Stimulated activated CD8-positive, alpha-beta memory T cell treated with anti-CD3 and anti-CD28 coated beads, Interleukin-2, amount 100 ng/mL, for 1 hour (primary cell): ENCODE results near the gene MYRFL.

Experiments used
- DNase-seq, 2 donors: peaks; one replicate each; pipeline ENCODE4 v3.0.0-alpha.2; 2020; ENCODE audit warnings: low read depth in 2 of 2

The MYRFL gene

GRCh38 chr12:69932676-69933552 lies 107.9 kb downstream of the MYRFL start:
- no peak for DNase-seq

- DNase-seq: no peak
Measured at GRCh38 chr12:69934011-69934410, 109.0 kb downstream of the MYRFL start.

- DNase-seq: no peak
Measured at GRCh38 chr12:69935651-69936100, 110.6 kb downstream of the MYRFL start.

DNA sequence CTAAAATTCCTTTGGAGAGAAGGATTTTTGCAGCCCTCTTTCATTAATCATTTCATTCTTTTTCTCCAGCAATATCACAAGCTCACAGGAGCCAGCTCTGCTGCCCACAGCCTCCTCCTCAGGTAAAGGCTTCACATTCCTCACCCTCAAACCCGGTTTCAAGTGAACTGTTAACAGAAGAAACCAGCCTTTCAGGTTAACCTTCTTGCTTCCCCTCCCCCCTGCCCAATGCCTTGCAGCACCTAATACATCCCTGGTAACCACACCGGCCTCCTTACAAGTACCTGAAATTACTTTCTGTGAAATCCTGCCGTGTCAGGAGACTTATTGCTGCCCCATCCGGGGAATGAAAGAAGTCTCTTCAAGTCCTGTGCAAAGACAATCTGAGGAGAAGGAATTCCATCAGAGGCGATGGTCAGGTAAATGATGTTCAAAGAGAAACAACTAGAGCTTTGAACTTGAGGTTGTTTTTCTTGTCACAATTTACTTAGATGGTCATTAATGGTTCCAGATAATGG lies 111.2 kb downstream of the MYRFL start:
- no peak for DNase-seq

DNA sequence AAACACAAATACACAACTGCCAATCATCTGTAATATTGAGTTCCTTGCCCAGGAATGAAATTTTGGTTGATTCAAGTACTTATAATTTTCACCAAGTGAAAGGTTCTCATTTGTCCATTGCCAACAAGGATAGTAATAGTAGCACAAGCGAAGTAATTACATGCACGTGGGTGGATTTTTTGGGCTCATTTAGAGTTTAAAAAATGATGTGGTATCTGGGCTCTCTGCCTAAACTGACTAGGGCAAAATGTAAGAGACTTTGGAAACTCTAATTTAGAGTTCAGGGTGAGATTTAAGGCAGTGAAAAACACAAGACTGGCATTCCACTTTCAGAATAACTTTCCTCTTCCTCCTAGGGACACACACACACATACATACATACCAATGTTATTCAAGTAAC lies 111.7 kb downstream of the MYRFL start:
- no peak for DNase-seq

DNA sequence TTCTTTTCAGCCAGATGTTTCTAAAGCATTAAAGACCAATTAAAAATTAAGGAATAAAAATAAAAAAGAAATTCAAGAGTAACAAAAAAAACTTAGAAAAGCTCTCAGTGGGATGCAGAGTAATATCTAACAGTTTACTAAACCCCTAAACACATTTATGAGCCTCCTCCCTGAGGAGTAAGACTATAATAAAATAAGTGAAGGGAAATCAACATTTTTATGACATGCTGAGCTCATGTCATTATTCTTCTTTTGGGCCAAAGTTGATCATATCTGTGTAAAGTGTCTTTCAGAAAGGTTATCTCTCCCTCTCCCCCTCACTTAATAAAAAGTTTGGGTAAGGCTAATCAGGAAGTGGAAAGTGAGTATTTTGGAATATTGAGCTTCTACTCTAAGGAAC lies 122.1 kb downstream of the MYRFL start:
- DNase-seq: no peak

DNA sequence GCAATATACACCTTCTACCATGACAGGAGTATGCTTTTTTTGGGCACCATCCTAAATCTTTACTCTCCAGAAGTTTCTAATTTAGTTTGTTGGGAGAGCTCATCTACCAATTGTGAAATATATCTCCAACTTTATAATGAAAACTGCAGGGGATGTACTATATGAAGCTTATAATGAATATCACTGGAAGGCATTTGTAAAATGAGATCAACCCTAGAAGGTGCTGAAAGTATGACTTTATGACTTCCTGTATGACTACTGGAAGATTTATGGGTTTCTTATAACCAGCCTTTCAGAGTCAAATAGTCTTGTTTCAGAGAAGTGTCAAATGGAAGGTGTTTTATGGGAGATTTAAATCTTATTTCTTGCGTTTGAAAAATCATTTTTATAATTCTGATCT lies 122.9 kb downstream of the MYRFL start:
- no peak for DNase-seq

DNA sequence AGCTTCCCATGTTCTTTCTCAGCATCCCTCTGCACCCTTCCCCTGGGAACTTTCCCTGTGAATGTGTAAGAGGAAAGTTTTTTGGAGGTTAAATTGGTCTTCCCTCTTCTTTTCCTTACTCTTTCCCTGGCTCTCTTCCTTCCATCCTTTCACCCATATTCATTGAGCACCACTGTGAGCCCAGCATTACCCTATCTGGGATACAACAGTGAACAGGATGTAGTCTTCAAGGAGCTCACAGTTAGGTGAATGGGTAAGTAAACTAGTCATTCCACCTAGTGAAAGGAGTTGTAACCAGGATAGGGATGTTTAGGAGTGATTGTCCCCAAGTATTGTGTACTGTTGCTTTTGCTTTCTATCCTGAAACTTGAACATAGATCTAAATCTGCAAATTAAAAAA lies 123.8 kb downstream of the MYRFL start:
- no peak for DNase-seq

DNA sequence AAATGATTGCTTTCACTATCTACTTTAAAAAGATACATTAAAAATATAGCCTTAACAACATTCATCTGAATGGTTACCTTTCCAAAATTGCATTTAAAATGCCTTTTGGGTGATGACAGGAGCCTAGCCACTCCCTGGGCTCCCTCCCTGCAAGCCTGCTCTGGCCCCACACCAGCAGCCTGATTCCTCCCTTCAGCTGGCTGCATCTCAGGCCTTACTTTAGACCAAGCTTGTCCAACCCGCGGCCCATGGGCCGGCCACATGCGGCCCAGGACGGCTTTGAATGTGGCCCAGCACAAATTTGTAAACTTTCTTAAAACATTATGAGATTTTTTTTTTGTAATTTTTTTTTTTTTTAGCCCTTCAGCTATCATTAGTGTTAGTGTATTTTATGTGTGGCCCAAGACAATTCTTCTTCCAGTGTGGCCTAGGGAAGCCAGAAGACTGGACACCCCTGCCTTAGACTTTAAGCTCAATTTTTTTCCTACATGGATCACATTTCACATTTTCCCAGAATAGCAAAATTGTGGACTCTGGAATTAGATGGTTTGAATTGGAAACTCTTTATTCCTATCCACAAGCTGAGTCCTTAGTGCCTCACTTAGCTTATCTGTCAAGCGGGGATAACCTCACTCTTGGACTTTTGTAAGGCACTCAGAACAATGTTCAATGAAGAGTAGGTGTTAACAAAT lies 124.4 kb downstream of the MYRFL start:
- DNase-seq: no peak

DNA sequence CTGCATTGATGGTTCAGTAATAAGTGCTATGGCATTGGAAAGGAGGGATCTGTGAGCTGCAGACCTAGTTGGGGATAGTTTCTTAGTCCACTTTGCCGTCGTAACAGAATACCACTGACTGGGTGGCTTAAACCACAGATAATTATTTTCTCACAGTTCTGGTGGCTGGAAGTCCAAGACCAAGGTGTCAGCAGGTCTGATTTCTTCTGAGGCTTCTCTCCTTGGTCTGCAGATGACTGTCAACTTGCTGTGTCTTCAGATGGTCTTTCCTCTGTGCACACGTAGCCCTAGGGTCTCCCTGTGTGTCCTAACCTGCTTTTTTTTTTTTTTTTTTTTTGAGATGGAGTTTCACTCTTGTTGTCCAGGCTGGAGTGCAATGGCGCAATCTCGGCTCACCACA lies 126.1 kb downstream of the MYRFL start:
- DNase-seq: no peak

DNA sequence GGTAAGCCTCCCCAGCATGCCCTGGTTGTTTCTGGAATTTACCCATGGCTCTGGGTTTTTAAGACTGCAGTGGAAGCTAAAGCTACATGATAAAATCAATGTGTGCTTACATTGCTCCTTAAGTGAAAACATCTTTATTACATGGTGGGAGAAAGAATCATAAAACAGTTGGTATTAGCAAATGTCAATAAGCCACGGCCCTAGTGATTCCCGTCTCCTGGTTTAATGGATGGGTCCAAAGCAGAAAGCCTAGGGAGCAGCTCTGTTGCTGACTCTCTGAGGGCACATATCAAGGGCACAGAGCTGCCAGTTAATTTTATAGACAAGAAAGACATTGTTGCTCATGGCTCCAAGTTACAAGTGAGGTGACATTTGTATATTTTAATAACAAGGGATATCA lies 127.9 kb downstream of the MYRFL start:
- DNase-seq: no peak

- no peak for DNase-seq
Measured at GRCh38 chr12:69961246-69961645, 136.2 kb downstream of the MYRFL start.

GRCh38 chr12:69966409-69966808 lies 141.4 kb downstream of the MYRFL start:
- no peak for DNase-seq

- no peak for DNase-seq
Measured at GRCh38 chr12:69966839-69967238, 141.8 kb downstream of the MYRFL start.

GRCh38 chr12:69969011-69969410 lies 144.0 kb downstream of the MYRFL start:
- DNase-seq: no peak

- no peak for DNase-seq
Measured at GRCh38 chr12:69972136-69972535, 147.1 kb downstream of the MYRFL start.

- no peak for DNase-seq
Measured at GRCh38 chr12:69978020-69978419, 153.0 kb downstream of the MYRFL start.

GRCh38 chr12:69981881-69982475 lies 157.0 kb downstream of the MYRFL start:
- DNase-seq: no peak

DNA sequence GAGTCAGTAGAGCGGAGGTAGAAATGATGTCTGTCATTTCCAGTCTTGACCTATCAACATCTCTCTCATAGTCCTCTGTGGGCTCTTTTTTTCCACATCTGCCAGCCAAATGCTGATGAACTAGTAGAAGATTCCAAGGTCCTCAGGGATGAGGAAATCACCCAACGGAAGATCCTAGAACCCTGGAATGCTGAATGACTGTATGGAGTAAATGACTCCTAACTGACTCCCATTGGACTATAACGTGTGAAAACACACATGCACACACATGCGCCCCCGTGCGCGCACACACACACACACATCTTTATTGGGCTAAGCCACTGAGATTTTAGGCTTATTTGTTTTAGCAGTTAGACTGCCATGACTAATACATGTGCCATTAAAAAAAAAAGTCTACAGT lies 159.2 kb downstream of the MYRFL start:
- no peak for DNase-seq

- no peak for DNase-seq
Measured at GRCh38 chr12:69985656-69986055, 160.6 kb downstream of the MYRFL start.

DNA sequence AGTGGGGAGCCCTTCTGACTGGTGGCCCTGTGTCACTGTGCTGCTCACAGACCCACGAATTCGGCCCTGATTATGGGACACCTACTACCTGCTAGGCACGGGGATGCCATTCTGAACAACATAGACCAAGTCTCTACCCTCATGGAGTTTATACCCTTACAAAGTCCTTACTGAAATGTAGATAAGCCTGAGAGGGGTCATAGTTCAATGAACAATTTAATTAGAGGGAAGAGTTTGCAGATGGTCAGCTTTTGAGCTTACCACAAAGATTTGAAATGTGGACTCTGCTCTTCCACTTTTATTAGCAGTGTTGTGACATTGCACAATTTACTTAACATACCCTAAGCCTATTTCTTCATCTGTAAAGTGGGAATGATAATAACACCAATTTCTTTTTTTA lies 161.1 kb downstream of the MYRFL start:
- DNase-seq: no peak

- no peak for DNase-seq
Measured at GRCh38 chr12:69987579-69988091, 162.6 kb downstream of the MYRFL start.
